Activated CD4-positive, CD25-positive, alpha-beta regulatory T cell treated with anti-CD3 and anti-CD28 coated beads, Interleukin-2, amount 50 U/mL, for 16 hours (primary cell): ENCODE measurements around the gene EML4.
"Not testable (repeated sequence)": the region's sequence is repeated elsewhere in the genome, so short reads cannot be mapped to it uniquely, and the experiment has no call there.

Experiments
- DNase-seq: peaks from one replicate; pipeline ENCODE4 v3.0.0-alpha.2; 2020; ENCODE audit warnings: low read depth, low spot score

The EML4 gene

GRCh38 chr2:42256505-42256904, 87.4 kb downstream of the EML4 start:
- DNase-seq, result no peak

- no peak for DNase-seq
Measured at GRCh38 chr2:42261518-42262195, 92.5 kb downstream of the EML4 start.

- DNase-seq, result no peak
Measured at GRCh38 chr2:42266236-42266635, 97.1 kb downstream of the EML4 start.

- no peak for DNase-seq
Measured at GRCh38 chr2:42267530-42267929, 98.4 kb downstream of the EML4 start.

GRCh38 chr2:42268528-42269151, 99.5 kb downstream of the EML4 start:
- DNase-seq, result no peak

GRCh38 chr2:42270757-42271156, 101.6 kb downstream of the EML4 start:
- no peak for DNase-seq

GRCh38 chr2:42271246-42271645, 102.1 kb downstream of the EML4 start:
- DNase-seq, result not testable (repeated sequence)

GRCh38 chr2:42274863-42275262, 105.7 kb downstream of the EML4 start:
- no peak for DNase-seq

- DNase-seq, result no peak
Measured at GRCh38 chr2:42281416-42282081, 112.4 kb downstream of the EML4 start.

- DNase-seq, result no peak
Measured at GRCh38 chr2:42284019-42284418, 114.9 kb downstream of the EML4 start.

GRCh38 chr2:42286268-42286946, 117.3 kb downstream of the EML4 start:
- DNase-seq, result no peak

- DNase-seq, result no peak
Measured at GRCh38 chr2:42288811-42289210, 119.7 kb downstream of the EML4 start.

GRCh38 chr2:42289222-42289621, 120.1 kb downstream of the EML4 start:
- no peak for DNase-seq

- no peak for DNase-seq
Measured at GRCh38 chr2:42290005-42290404, 120.9 kb downstream of the EML4 start.

- no peak for DNase-seq
Measured at GRCh38 chr2:42293019-42293418, 123.9 kb downstream of the EML4 start.

- DNase-seq, result no peak
Measured at GRCh38 chr2:42296226-42296625, 127.1 kb downstream of the EML4 start.

GRCh38 chr2:42297322-42297936, 128.3 kb downstream of the EML4 start:
- DNase-seq, result no peak

GRCh38 chr2:42298132-42298531, 129.0 kb downstream of the EML4 start:
- DNase-seq, result no peak

- DNase-seq, result no peak
Measured at GRCh38 chr2:42298996-42299754, 130.0 kb downstream of the EML4 start.

- DNase-seq, result no peak
Measured at GRCh38 chr2:42300527-42300926, 131.4 kb downstream of the EML4 start.

- no peak for DNase-seq
Measured at GRCh38 chr2:42303252-42303651, 134.1 kb downstream of the EML4 start.
